IMR-90 (cell line): ENCODE data around the gene CYP26A1. TPM values are rescaled to one million over a fixed set of nuclear protein-coding genes. Genes with fewer than 3 reads are reported as not detected.

Experiments used
- ATAC-seq: fragments of 200-7000 bp; cut with Tn5 transposase; 2 replicates; pipeline ENCODE4 v1.9.1; 2020; ENCODE audit warnings: low read depth, mild to moderate bottlenecking, moderate library complexity
- BruUV-seq: library from RNA; stranded (reverse); fragments of 400-500 nt; replicated peaks from 2 replicates; lab custom pipeline; 2021; lab: Mats Ljungman, UMichigan
- CTCF ChIA-PET: fragments of 300-600 bp; formaldehyde crosslinking; extraction: SDS; loops from one replicate; lab custom pipeline; 2021; ENCODE audit warnings: antibody characterized with exemption; lab: Yijun Ruan, JAX
- POLR2A ChIA-PET: fragments of 300-600 bp; sonication (Branson Sonifier 250); formaldehyde crosslinking; loops from one replicate; lab custom pipeline; 2022; ENCODE audit warnings: antibody characterized with exemption; ENCODE audit not compliant: unreplicated experiment; lab: Charles Lee
- DNase-seq: peaks from one replicate; pipeline ENCODE4 v3.0.0; 2013
- H2AFZ ChIP-seq: replicated peaks from 2 replicates; pipeline ENCODE3; 2013; ENCODE audit warnings: low read length, mild to moderate bottlenecking; ENCODE audit not compliant: poor library complexity
- H2AK5ac ChIP-seq: 2 replicates; pipeline ENCODE4 v1.6.1; 2013; ENCODE audit warnings: low read depth, low read length, inconsistent platforms
- H2AK9ac ChIP-seq: replicated peaks from 2 replicates; pipeline ENCODE3; 2013; ENCODE audit warnings: mild to moderate bottlenecking, low read depth, low read length, moderate library complexity; ENCODE audit not compliant: poor library complexity
- H2BK120ac ChIP-seq: 2 replicates; pipeline ENCODE4 v1.6.1; 2013; ENCODE audit warnings: low read depth, low read length, inconsistent platforms
- H2BK15ac ChIP-seq: 3 replicates; pipeline ENCODE4 v1.6.1; 2013; ENCODE audit warnings: low read depth, low read length, inconsistent platforms
- H2BK20ac ChIP-seq: 2 replicates; pipeline ENCODE4 v1.6.1; 2013; ENCODE audit warnings: low read depth, mild to moderate bottlenecking, inconsistent platforms, low read length, moderate library complexity
- H2BK5ac ChIP-seq: 2 replicates; pipeline ENCODE4 v1.6.1; 2013; ENCODE audit warnings: mild to moderate bottlenecking, low read depth, low read length, inconsistent platforms; ENCODE audit not compliant: poor library complexity, severe bottlenecking
- H3K14ac ChIP-seq: replicated peaks from 2 replicates; pipeline ENCODE4 v1.6.1; 2013; ENCODE audit warnings: low read depth, low read length, inconsistent platforms
- H3K18ac ChIP-seq: 2 replicates; pipeline ENCODE4 v1.6.1; 2013; ENCODE audit warnings: low read depth, low read length, control low read depth
- H3K23ac ChIP-seq: 2 replicates; pipeline ENCODE4 v1.6.1; 2013; ENCODE audit warnings: low read depth, low read length, inconsistent platforms
- H3K27ac ChIP-seq: 2 replicates; pipeline ENCODE4 v1.5.1; 2013; ENCODE audit warnings: mild to moderate bottlenecking, control low read depth, low read length; ENCODE audit not compliant: insufficient read depth
- H3K27me3 ChIP-seq: 2 replicates; pipeline ENCODE4 v1.6.1; 2013; ENCODE audit warnings: low read length; ENCODE audit not compliant: control insufficient read depth, insufficient read depth
- H3K36me3 ChIP-seq: 2 replicates; pipeline ENCODE4 v1.6.1; 2013; ENCODE audit warnings: low read length, mixed read lengths; ENCODE audit not compliant: control insufficient read depth, insufficient read depth
- H3K4ac ChIP-seq: 2 replicates; pipeline ENCODE4 v1.6.1; 2013; ENCODE audit warnings: low read depth, low read length, inconsistent platforms
- H3K4me1 ChIP-seq: 2 replicates; pipeline ENCODE4 v1.6.1; 2013; ENCODE audit warnings: low read length, mixed read lengths; ENCODE audit not compliant: control insufficient read depth, insufficient read depth
- H3K4me2 ChIP-seq: 2 replicates; pipeline ENCODE4 v1.6.1; 2013; ENCODE audit warnings: low read depth, mild to moderate bottlenecking, control low read depth, low read length, moderate library complexity
- H3K4me3 ChIP-seq: 2 replicates; pipeline ENCODE4 v1.5.1; 2013; ENCODE audit warnings: low read depth, mild to moderate bottlenecking, control low read depth, low read length, moderate library complexity; ENCODE audit not compliant: insufficient read depth
- H3K56ac ChIP-seq: 2 replicates; pipeline ENCODE4 v1.6.1; 2013; ENCODE audit warnings: low read length, inconsistent platforms; ENCODE audit not compliant: insufficient read depth; ENCODE audit errors: extremely low read depth
- H3K79me1 ChIP-seq, 2 experiments: 2 replicates each; pipeline ENCODE4 v1.6.1; 2013; ENCODE audit warnings: low read length in 2 of 2, inconsistent platforms in 1 of 2, low read depth in 1 of 2
- H3K9ac ChIP-seq: 2 replicates; pipeline ENCODE4 v1.6.1; 2013; ENCODE audit warnings: low read depth, low read length, control low read depth
- H3K9me1 ChIP-seq: 2 replicates; pipeline ENCODE4 v1.6.1; 2013; ENCODE audit warnings: low read length, inconsistent platforms; ENCODE audit not compliant: insufficient read depth
- H3K9me3 ChIP-seq: 2 replicates; pipeline ENCODE4 v1.6.1; 2013; ENCODE audit warnings: low read length; ENCODE audit not compliant: control insufficient read depth, insufficient read depth
- H4K20me1 ChIP-seq: 2 replicates; pipeline ENCODE4 v1.6.1; 2013; ENCODE audit warnings: low read length, inconsistent platforms; ENCODE audit not compliant: insufficient read depth
- H4K5ac ChIP-seq: 2 replicates; pipeline ENCODE4 v1.6.1; 2013; ENCODE audit warnings: mild to moderate bottlenecking, low read depth, low read length, control low read depth
- H4K8ac ChIP-seq, 2 experiments: 2 replicates each; pipeline ENCODE4 v1.6.1; 2013; ENCODE audit warnings: low read depth in 2 of 2, low read length in 2 of 2, control low read depth in 1 of 2, inconsistent platforms in 1 of 2
- H4K91ac ChIP-seq: 2 replicates; pipeline ENCODE4 v1.6.1; 2013; ENCODE audit warnings: low read depth, low read length, inconsistent platforms; ENCODE audit not compliant: insufficient read depth
- MAZ ChIP-seq: IDR thresholded peaks from 2 replicates; pipeline ENCODE4 v1.6.1; 2012; ENCODE audit warnings: low read depth, mild to moderate bottlenecking, low read length, improper control_type of control experiment, moderate library complexity, borderline replicate concordance
- MXI1 ChIP-seq: IDR thresholded peaks from 2 replicates; pipeline ENCODE4 v1.6.1; 2012; ENCODE audit warnings: low read depth, mild to moderate bottlenecking, low read length, moderate library complexity, borderline replicate concordance
- POLR2A ChIP-seq: IDR thresholded peaks from 2 replicates; pipeline ENCODE4 v1.6.1; 2012; ENCODE audit warnings: mild to moderate bottlenecking, low read depth, low read length
- RCOR1 ChIP-seq: IDR thresholded peaks from 2 replicates; pipeline ENCODE4 v1.6.1; 2012; ENCODE audit warnings: mild to moderate bottlenecking, low read length, improper control_type of control experiment; ENCODE audit not compliant: insufficient replicate concordance
- WGBS, 2 experiments: methylation state at CpG; one replicate each; pipeline versions ENCODE4 v1.1.5 to v1.1.7; 2013; ENCODE audit warnings: missing lambda C conversion rate in 2 of 2; ENCODE audit not compliant: insufficient read length in 1 of 2; ENCODE audit errors: extremely low coverage in 2 of 2; 5-methylcytosine and 5-hydroxymethylcytosine counted together
- dilution Hi-C: fragments of 300-500 bp; cut with HindIII; formaldehyde crosslinking; loops from one replicate; pipeline ENCODE4 v1.14.3; 2018; ENCODE audit warnings: low sequenced_read_pairs; ENCODE audit not compliant: unreplicated experiment
- in situ Hi-C: fragments of 300-500 bp; cut with MboI; formaldehyde crosslinking; loops from 3 replicates; pipeline ENCODE4 v1.14.3; 2019; ENCODE audit warnings: low sequenced_read_pairs, inconsistent platforms, mixed read lengths
- intact Hi-C: fragments of 100-400 bp; cut with micrococcal nuclease; formaldehyde crosslinking; loops from 2 replicates; pipeline ENCODE4 v1.10.0; 2022
- polyA plus RNA-seq, 3 experiments: library from polyadenylated mRNA; depleted of rRNA; stranded (reverse); fragments of >200 nt; gene quantifications; 2 replicates each; pipeline ENCODE4 v1.2.3, GENCODE V29; 2012; ENCODE audit warnings: low replicate concordance in 1 of 3
- total RNA-seq: library from RNA; depleted of rRNA; stranded (reverse); fragments of >200 nt; gene quantifications from 2 replicates; pipeline ENCODE4 v1.2.3, GENCODE V29; 2012
- TF ChIP-seq, protein P1 (sequence below): conservative IDR thresholded peaks from 2 replicates; pipeline ENCODE4 v1.5.1; 2012; ENCODE audit warnings: mild to moderate bottlenecking, low read depth, low read length, improper control_type of control experiment

CYP26A1 gene
- total and polyA plus RNA-seq, 2 of the 4 experiments (the other 2 are of a cell fraction): 0.15 TPM; not detected in 1

DNA sequence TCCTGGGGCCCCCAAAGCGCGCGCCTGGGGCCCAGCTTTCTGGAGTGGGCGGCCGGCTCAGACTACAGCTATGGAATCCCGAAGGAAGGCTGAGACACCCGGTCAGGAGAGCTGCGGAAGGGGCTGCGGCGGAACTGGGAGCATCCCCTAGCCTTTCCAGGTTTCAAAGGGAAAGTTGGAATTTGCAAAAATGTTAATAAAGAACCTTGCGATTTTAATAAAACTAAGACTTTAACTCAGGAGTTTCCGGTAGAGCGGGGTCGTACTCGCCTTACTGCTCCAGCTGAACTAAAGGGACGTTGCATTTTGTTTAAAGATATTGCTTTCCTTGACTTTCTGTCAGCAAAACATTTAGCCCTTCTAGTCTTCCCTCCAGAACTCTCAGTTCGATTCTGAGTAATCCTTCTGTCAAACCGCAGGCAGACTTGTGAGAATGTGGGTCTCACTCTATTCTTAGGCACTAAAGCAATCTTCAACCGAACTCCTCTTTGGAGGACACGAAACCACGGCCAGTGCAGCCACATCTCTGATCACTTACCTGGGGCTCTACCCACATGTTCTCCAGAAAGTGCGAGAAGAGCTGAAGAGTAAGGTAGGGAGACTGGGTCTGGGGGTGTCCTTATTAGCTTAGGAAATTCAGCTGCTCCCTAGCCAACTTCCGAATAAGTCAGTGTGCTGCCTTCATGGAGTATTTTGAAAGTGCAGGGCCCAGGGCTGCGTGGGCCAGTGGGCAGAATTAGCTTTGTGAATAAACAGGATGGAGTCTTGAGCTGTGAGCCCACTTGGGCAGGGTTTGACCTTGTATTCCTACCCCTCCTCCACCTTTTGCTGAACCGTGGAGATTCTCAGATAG is 1.9 kb downstream of the CYP26A1 start:
- Histone ChIP-seq H4K20me1 (0 out of 2 replicates have a peak, but pooled peaks cover 10% of the 10 kb centered on the region), H2AK5ac (no peak overlapping the region), H4K8ac (no peak overlapping the region), H3K56ac (no peak overlapping the region), H3K9ac (no peak overlapping the region), H3K14ac (no peak overlapping the region), H2AFZ (no peak overlapping the region), H4K5ac (no peak overlapping the region), H3K4ac (no peak overlapping the region), H2BK5ac (no peak overlapping the region), H3K79me1 (no peaks in the 10 kb centered on the region), H3K4me1 (peaks cover 7% of the 10 kb centered on the region; the same call in 1 of the 2 replicates), H2BK20ac (no peak overlapping the region), H2BK15ac (no peak overlapping the region), H3K4me2 (no peak overlapping the region), H4K91ac (no peak overlapping the region), H3K9me3 (no peaks in the 10 kb centered on the region), H3K27ac (no peak overlapping the region), H3K27me3 (peaks cover 68% of the 10 kb centered on the region), H3K4me3 (no peak overlapping the region), H3K9me1 (no peaks in the 10 kb centered on the region), H3K18ac (no peak overlapping the region), H3K23ac (0 out of 2 replicates have a peak overlapping the region, but pooled peaks have one; percentile 3), H3K36me3 (no peaks in the 10 kb centered on the region), H2BK120ac (no peak overlapping the region), H2AK9ac (no peak overlapping the region)
- in situ Hi-C loops (no loop called here), intact Hi-C loops (no loop called here), dilution Hi-C loops (no loop called here)
- no peak for TF ChIP-seq POLR2A
- no peak for TF ChIP-seq MXI1
- TF ChIP-seq MAZ: no peak
- no peak for TF ChIP-seq RCOR1
- TF ChIP-seq, protein P1, sequence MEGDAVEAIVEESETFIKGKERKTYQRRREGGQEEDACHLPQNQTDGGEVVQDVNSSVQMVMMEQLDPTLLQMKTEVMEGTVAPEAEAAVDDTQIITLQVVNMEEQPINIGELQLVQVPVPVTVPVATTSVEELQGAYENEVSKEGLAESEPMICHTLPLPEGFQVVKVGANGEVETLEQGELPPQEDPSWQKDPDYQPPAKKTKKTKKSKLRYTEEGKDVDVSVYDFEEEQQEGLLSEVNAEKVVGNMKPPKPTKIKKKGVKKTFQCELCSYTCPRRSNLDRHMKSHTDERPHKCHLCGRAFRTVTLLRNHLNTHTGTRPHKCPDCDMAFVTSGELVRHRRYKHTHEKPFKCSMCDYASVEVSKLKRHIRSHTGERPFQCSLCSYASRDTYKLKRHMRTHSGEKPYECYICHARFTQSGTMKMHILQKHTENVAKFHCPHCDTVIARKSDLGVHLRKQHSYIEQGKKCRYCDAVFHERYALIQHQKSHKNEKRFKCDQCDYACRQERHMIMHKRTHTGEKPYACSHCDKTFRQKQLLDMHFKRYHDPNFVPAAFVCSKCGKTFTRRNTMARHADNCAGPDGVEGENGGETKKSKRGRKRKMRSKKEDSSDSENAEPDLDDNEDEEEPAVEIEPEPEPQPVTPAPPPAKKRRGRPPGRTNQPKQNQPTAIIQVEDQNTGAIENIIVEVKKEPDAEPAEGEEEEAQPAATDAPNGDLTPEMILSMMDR: no peak
- BruUV-seq: no TSS peak
- CTCF ChIA-PET: interaction anchor here (1.0 kb wide), 1 partner anchor 10 kb away, joined by 3 read pairs; no protein-coding TSS in a partner anchor
- WGBS, 2 experiments: 24% methylated on average over 7 of the region's 25 CpGs; no CpG with 5 or more reads in 1 of the 2 experiments
- DNase-seq (no peak), ATAC-seq (no peak)
- POLR2A ChIA-PET: no interaction called here
